NOMO-1 treated with dmso at 0.1 percent for 144 hours (cell line): ENCODE measurements around the gene APOO.
"Not testable (repeated sequence)": the region's sequence is repeated elsewhere in the genome, so short reads cannot be mapped to it uniquely, and the experiment has no call there.

ENCODE experiments used
- DNase-seq: peaks from one replicate; lab custom pipeline; 2025; ENCODE audit not compliant: unreplicated experiment; lab: John Stamatoyannopoulos, UW

Gene APOO

DNA sequence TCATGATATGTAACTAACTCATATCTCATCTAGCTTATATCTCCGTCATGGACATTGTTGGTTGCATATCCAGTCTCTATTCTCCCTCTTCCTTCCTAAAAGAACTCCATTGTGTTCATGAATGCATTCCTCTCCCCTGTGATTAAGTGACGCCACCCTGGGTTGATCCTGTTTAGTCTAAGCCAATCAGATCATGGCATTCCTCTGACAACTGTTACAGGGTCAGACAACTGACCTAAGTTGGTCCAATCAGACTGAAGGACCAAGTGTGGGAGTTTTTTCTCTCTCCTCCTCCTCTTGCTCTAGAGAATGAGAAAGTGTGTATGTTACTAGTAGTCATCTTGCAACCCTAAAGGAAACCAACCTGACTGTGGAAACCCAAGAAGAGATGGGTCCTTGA lies 3.6 kb downstream of the APOO start:
- no peak for DNase-seq

DNA sequence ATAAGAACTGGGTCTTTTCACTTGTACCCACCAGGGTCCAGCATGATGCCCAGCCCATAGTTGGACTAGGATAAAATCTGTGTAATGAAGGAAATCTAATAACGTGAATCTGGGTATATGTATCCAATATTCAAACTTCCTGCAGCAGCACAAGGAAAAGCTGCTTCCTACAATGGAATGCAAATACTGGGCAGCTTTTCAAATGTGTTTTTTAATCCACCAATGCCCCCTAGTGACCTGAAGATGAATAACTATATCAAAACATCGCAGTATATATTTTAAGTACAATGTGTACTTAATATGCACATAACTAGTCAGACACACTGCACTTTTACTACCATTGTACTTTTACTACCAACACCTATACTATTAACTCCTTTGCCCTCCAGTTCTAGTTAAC lies 5.3 kb downstream of the APOO start:
- no peak for DNase-seq

DNA sequence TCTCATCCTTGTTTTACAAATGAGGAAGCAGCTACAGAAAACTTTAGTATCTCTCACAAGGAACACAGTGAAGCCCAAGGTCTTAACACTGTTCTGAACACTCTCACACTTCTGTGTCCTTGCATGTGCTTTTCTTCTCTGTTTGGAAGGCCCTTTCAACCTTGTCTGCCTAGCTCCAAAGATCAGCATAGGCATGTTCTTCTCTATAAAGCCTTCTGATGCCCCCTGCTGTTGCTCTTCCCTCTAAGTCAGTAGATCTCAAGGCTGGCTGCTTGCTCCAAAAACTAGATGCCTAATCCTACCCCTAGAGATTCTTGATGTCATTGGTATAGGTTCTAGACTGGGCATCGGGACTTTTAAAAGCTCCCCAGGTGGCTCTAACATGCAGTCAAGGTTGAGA lies 5.9 kb downstream of the APOO start:
- DNase-seq, result peak; percentile 55

DNA sequence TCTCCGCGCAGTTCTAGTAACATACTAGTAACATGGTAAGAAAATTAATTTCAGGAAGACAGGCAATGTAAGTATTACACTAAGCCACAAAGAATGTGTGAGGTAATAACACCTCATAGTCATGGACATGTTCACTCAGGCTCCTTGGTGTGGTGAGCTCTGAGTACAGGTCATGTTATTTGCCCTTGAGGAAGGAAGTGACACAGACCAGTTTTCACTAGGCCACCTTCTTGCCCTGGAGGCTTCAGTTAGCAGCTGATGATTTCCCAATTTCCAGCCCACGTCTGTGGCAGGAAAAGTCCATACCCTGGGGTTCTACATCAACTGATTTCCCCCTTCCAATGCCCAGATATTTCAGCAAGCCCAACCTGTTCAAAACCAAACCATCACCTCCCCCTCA lies 6.7 kb downstream of the APOO start:
- peak; percentile 41 for DNase-seq

DNA sequence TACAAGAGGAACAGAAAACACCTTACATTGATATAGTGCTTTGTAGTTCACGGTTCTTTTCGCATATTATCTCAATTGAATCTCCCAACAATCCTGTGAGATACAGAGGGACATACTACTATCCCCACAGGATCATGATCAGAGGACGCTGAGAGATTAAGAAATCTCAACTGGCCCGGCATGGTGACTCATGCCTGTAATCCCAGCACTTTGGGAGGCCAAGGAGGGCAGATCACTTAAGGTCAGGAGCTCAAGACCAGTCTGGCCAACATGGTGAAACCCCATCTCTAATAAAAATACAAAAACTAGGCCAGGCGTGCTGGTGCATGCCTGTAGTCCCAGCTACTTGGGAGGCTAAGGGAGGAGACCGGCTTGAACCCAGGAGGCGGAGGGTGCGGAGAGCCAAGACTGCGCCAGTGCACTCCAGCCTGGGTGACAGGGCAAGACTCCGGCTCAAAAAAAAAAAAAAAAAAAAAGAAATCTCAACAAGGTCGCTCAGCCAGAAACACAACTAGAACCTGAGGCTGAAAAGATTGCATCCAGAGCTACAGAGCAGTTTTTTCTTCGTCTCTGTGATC lies 7.4 kb downstream of the APOO start:
- DNase-seq, result no peak

DNA sequence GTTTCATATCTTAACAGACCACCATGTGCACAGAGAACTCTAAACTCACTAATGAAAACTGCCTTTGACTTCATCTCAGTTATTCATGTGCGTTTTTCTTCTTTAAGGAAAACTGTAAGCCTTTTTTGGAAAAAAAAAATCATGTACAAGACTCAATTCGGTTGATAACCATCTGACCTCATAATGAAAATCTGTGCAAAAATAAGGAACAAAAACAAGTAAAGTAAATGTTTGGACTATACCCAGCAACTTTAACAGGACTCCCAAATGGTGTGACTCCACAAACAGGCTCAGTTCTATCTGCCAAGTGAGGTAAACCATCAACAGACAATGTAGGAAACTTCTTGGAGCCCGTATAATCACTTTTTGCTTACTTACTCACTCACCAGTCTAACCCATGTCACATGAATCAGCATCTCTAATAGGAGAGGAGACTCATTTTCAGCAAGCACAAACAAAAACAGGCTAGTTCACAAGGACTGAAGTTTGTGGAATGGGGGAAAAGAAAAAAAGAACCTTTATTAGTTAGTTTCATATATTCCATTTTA lies 9.3 kb downstream of the APOO start:
- DNase-seq, result no peak

DNA sequence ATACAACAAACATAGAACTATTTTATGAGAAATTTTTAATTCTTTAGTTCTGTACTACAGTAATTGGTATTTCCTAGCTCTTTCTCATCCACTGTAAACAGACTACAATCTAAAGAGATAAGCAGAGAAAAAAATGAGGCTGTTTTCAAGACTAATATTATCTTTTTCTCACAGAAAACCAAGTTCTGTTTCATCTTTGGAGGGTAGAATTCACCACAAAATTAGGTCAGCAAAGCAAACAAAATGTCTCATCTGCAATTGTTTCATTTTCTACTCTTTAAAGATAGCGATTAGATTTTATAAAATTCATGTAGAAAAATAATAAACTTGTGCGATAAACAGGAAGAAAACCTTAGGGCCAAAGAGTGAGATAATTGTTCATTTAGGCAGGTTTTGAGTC lies 10.8 kb downstream of the APOO start:
- no peak for DNase-seq

DNA sequence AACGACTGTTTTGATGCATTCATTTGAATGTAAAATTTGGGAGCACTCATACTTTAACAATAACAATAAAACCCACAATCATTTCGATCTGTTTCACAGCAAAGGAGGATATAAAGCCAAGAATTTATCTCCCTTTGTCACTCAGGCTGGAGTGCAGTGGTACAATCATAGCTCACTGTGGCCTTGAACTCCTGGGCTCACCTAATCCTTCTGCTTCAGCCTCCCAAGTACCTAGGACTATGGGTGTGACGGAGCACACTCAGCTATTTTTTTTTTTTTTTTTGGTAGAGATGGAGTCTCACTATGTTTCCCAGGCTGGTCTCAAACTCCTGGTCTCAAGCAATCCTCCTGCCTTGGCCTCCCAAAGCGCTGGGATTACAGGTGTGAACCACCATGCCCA lies 11.2 kb downstream of the APOO start:
- not testable (repeated sequence) for DNase-seq

DNA sequence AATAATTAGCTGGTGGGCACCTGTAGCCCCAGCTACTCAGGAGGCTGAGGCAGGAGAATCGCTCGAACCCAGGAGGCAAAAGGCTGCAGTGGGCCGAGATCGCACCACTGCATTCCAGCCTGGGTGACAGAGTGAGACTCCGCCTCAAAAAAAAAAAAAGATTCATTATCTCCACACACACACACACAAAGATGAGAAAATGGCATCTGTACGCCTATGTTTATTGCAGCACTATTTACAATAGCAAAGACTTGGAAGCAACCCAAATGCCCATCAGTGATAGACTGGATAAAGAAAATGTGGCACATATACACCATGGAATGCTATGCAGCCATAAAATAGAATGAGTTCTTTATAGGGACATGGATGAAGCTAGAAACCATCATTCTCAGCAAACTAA lies 12.7 kb downstream of the APOO start:
- DNase-seq, result not testable (repeated sequence)

DNA sequence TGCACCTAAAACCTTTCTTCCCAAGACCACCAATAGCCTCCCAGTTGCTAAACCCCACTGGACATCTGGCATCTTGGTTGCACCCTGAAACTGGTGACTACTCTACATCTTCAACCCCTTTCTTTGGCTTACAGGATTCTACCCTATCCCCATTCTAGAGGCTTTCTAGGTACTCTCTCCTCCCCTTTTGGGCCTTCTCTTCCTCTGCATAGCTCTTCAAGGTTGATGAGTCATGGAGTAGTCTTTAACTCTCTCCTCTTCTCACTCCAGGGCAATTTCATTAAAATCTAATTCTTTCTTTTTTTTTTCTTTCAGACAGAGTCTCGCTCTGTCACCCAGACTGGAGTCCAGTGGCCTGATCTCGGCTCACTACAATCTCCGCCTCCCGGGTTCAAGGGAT lies 16.8 kb downstream of the APOO start:
- DNase-seq, result no peak

DNA sequence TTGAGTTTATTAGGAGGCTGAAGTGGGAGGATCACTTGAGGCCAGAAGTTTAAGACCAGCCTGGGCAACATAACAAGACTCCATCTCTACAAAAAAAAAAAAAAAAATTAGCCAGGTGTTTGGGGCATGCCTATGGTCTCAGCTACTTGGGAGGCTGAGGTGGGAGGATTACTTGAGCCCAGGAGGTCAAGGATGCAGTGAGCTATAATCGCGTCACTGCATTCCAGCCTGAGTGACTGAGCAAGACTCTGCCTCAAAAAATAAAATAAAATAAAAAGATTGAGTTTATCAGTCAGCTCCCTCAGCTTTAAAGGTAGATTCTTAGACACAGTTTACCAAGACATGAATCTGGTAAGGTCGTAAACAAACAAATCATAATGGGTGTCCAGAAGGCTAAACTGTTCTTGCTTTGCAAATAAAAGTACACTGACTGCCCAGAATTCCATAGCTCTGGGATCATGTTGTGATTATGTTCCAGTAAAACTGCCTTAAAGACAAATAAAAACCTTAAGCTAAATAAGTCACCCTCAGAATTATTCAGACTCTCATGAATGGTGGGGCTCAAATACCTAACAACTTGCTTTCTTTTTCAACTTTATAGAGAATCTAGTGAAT lies 18.7 kb downstream of the APOO start:
- DNase-seq, result no peak

DNA sequence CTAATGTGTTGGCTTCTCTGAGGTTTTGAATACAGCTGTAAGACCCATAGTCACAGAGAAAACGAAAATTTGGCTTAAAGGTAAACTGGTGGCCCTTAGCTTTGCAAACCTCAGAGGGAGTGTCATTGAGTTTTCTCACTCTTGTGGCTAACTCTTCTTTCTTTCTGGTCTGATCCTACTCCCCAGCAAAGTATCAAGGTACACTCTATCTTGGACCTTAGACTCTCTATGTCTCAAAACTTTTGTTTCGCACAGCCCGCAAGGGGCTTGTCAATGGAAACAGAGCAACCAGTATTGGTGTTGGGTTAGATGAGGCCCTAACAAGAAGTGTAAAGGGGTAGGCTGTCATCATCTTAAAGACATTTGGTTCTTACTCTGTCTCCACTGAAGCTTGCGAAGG lies 19.8 kb downstream of the APOO start:
- no peak for DNase-seq

DNA sequence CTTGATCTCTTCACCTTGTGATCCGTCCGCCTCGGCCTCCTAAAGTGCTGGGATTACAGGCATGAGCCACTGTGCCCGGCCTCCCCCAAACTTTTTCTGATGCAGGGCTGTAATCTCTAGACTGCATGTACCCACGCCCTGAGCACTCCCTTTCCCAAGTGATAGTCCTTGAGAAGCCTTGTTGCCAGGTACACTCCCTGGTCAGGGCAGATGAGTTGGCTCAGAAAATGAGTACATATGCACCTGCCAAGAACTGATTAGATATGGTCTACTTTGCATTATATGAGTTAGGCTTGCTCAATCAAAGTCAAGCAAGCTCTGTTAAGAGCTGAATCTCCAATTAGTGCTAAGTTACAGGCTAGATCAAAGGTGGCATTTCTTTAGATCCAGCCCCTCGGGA lies 20.3 kb downstream of the APOO start:
- DNase-seq, result no peak

DNA sequence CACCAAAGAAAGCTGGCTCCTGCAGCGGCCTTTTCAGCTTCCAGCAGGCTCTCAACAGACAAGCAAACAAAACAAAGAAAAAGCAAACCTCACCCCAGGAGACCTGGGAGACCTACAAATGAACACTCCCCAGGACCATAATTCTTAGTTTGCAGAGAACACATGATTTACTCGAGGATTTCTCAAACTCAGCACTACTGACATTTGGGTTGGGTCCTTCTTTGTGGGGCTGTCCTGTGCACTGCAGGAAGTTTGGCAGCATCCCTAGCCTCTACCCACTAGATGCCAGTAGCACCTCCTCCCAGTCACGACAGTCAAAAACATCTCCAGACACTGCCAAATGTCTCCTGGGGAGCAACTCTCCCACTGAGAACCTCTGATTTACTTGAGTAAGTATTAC lies 21.9 kb downstream of the APOO start:
- no peak for DNase-seq

DNA sequence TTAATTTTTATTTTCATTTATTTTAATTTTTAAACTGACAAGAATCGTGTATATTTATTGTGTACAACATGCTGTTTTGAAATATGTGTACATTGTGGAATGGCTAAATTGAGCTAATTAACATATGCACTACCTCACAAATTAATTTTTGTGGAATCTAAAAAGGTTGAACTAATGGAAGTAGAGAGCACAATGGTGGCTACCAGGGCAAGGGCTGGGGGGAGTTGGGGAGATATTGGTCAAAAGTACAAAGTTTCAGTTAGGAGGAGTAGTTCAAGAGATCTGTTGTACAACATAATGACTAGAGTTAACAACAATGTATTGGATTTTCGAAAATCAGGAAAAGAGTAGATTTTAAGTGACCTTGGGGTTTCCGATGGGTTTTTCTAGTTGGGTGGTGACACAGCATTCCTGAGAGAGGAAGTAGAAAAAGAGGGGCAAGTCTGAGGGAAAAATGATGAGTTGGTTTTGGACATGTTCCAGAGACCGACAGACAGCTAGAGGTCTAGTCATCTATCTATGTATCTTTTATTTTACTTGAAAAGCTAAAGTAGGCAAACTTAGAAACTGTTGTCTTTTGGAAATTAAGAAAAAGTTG lies 23.2 kb downstream of the APOO start:
- DNase-seq, result no peak

DNA sequence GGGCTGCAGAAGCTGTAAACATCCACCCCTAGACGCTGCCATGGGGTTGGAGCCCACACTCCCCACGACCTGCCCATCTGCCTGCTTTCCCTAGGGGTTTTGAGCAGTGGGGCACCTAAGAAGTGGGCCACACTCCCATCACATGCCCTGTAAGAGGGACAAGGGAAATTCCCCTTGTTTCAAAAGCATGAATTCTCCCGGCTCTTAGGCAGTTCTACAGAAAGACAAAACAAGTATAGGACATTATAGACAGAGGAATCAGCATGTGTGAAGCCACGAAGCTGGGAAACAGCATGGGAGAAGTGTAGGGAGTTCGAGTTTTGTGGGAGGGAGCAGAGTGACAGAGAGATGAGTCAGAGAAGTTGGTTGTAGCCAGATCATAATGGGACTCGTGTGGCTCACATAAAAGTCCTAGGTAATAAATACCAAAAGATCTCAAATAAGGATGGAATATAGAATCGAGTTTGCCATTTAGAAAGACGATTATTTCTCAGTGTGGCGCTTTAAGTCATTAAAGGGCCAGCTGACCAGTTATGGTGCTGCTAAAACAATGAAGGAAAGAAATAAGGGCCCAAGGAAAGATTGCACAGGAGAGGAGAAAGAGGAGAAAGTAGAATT lies 23.9 kb downstream of the APOO start:
- DNase-seq, result no peak

DNA sequence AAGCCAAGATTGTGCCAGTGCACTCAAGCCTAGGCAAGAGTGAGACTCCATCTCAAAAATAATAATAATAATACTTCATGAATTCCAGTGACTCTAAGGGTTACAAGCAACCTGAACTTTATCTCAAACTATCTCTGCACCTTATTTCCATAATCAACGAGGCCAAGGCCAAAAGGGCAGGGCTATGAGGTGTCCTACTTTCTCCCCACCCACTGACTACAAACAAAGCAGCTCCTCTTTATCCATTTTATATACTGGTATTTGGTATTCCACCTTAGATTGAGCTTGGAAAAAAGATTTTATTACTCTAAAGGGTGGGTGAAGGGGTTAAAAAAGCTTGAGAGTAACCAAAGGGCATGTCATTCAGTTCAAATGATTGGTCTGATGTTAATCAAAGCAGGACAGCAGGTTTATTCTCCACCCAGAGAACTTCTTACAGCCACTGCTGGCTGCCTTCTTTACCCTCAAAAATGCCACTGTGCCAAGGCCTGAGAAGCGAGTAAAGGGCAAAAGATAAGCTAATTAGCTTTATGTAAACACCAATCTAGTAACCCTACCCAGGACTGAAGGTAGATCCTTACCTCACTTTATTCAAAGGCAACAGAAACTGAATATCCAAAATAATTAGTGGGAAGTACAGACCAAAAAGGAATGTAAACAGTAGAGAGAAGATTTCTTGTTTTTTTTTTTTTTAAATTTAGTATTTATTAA lies 28.2 kb downstream of the APOO start:
- DNase-seq, result no peak

DNA sequence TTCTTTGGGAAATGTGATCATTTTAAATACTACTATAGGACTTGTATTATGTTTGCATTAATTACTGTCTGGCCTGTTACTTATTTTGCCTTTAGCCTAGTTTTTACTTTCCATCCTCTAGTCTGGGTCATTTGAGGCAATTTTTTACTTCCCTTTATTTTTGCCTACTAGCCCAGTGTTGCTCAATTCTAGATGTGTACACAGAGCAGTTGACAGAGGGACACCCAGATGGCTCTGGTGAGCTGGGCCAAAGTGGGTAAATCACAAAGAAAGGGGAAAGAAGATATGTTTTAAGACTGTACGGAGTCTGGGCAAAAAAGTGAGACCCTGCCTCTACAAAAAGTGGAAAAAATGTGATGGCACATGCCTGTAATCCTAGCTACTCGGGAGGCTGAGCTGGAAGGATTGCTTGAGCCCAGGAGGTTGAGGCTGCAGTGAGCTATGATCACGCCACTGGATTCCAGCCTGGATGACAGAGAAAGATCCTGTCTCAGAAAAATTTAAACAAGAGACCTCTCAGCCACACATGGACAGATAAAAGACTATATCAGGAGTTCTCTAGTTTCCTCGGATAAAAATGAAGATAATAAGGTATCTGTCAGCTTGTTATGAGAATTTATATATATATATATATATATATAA lies 35.7 kb downstream of the APOO start:
- DNase-seq, result peak; percentile 78

DNA sequence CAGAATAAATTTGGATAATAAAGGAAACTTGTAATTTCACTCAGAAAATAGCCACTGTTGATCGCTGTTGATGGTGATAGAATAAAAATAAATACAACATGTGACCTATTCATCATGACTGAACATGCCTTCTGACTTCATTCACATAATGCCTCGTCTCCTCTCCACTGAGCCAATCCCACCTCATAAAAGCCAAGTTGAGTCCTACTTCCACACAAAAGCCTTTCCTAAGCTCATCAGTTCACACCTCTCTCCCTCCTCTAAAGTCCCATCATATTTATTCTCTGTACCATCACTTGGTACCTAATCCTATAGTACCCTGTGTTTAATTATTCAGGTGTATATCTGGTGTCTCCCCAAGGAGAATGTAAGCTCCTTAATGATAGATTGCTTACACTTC lies 37.7 kb downstream of the APOO start:
- no peak for DNase-seq

DNA sequence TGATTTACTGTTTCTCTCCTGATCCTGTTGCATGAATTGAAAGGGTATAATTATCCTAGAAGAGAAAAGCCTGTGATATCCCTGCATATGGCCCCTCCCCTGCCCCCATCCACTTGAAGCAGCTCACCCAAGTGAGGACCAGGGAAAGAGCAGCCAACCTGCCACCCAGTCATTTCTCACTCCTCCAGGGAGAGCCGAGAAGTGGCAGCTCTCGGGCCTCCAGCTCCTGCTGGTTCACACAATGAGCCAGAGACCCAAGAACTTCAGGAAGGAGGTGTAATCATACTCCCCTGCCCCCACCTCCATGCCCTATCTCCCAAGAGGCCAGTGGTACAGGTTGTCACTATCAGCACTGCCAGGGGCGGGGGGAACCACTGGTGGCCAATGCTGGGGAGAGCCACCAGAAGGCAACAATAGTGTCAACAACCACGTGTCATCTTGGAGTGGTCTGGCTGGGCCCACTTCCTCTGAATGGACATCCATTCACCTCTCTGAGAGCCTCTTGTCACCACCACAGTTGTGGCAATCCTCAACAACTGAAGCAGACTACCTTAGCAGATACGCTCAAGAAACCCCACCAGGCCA lies 42.9 kb downstream of the APOO start:
- DNase-seq, result no peak

DNA sequence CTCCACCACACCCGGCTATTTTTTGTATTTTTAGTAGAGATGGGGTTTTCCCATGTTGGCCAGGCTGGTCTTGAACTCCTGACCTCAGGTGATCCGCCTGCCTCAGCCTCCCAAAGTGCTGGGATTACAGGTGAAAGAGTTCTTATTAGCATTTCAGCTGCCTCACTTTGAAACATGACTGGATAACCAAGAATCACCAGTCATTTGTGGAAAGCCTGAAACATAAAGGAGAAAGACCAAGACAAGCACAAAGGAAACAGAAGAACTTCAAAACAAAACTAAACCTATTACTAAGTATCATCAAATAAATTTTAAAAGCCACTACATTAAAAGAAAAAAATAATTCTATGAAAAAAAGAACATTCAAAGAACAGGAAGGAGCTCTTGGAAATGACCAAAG lies 45.8 kb downstream of the APOO start:
- not testable (repeated sequence) for DNase-seq
